ENCODE results near the gene ROGDI. TPM values are rescaled to one million over a fixed set of nuclear protein-coding genes. Genes with fewer than 3 reads are reported as not detected.

Gene ROGDI
- total RNA-seq, 1 experiment from 2014 or later = 36.4 TPM

- no peak overlapping the region for H3T11ph ChIP-seq (ENCODE audit: low read length)
- H3K27ac ChIP-seq (ENCODE audit: insufficient read length, low read depth, low read length) = no peak overlapping the region
- H3K23me2 ChIP-seq (ENCODE audit: insufficient read length, low read depth, low read length, poor library complexity, severe bottlenecking) = no peaks in the 10 kb centered on the region
- no peaks in the 10 kb centered on the region for H4K20me1 ChIP-seq (ENCODE audit: control insufficient read depth, insufficient read depth, insufficient read length)
- no peaks in the 10 kb centered on the region for H3K79me2 ChIP-seq (ENCODE audit: insufficient read depth, low read length)
- DNase-seq = no peak
- no peaks in the 10 kb centered on the region for H3K36me3 Mint-ChIP-seq (ENCODE audit: insufficient read depth in 1 of 3, low read depth in 3 of 3)
- no peak for TF ChIP-seq CTCF (conservative IDR thresholded peaks at IDR 0.05)
- H2AK5ac ChIP-seq (ENCODE audit: insufficient read length, low read length) = no peak overlapping the region
- no peak overlapping the region for H4K5ac ChIP-seq (ENCODE audit: insufficient read length, low read depth, low read length)
- no peaks in the 10 kb centered on the region; the same call in 1 of the 2 replicates for H3K27me3 Mint-ChIP-seq (ENCODE audit: low read depth)
- peaks cover 3% of the 10 kb centered on the region; the same call in 1 of the 2 replicates for H3K4me1 ChIP-seq (ENCODE audit: insufficient read depth, low read length)
- no peaks in the 10 kb centered on the region for H3K9me3 Mint-ChIP-seq
- H2BK12ac ChIP-seq (ENCODE audit: insufficient read length, low read depth, low read length) = no peak overlapping the region
- no peak overlapping the region for H3K4me2 ChIP-seq (ENCODE audit: insufficient read depth, insufficient read length, low read length)
- no peak overlapping the region for H4K8ac ChIP-seq (replicated peaks; ENCODE audit: insufficient read length, low read depth, low read length)
- no peak overlapping the region for H3K4me3 Mint-ChIP-seq
- H3K18ac ChIP-seq (ENCODE audit: insufficient read length, low read depth, low read length) = no peak overlapping the region
- no peaks in the 10 kb centered on the region for H3K27me3 ChIP-seq (ENCODE audit: insufficient read depth, low read length)
- no peaks in the 10 kb centered on the region for H3K9me3 ChIP-seq (ENCODE audit: control insufficient read depth, low read depth, low read length)
- no peak overlapping the region for H2AFZ ChIP-seq (ENCODE audit: low read length)
- no peak overlapping the region for H3K4ac ChIP-seq (ENCODE audit: low read depth, low read length)
- no peaks in the 10 kb centered on the region for H3K79me1 ChIP-seq (ENCODE audit: insufficient read depth, low read depth, low read length, poor library complexity, severe bottlenecking)
- H3K14ac ChIP-seq (ENCODE audit: insufficient read depth, low read length) = no peak overlapping the region
- peaks cover 15 to 24% of the 10 kb centered on the region in 2 experiments for H3K4me1 Mint-ChIP-seq
- H3K56ac ChIP-seq (ENCODE audit: insufficient read length, low read depth, low read length) = no peak overlapping the region
- H2BK120ac ChIP-seq (ENCODE audit: low read depth, low read length, poor library complexity, severe bottlenecking) = no peak overlapping the region
- H2BK5ac ChIP-seq (ENCODE audit: insufficient read length, low read length) = no peak overlapping the region
- H2BK20ac ChIP-seq (ENCODE audit: low read depth, low read length, poor library complexity, severe bottlenecking) = no peak overlapping the region
- H3K23ac ChIP-seq (ENCODE audit: insufficient read length, low read depth, low read length) = no peak overlapping the region
- H4K91ac ChIP-seq (ENCODE audit: insufficient read length, low read depth, low read length) = no peak overlapping the region
- no peak overlapping the region for H3K9ac ChIP-seq (ENCODE audit: extremely low read depth, insufficient read length, low read length)
- peak overlapping the region in 2 of 3 experiments; percentile 28 to 29; a peak in 3 of 7 replicates for H3K27ac Mint-ChIP-seq
- no peak overlapping the region for H2BK15ac ChIP-seq (ENCODE audit: low read depth, low read length)
- no CpG with 5 or more reads among the region's 7 CpGs for WGBS (ENCODE audit: extremely low coverage, insufficient read length, low lambda C conversion rate)
Measured at GRCh38 chr16:4788910-4789309, 13.5 kb downstream of the ROGDI start.
